Activated naive CD4-positive, alpha-beta T cell treated with Interleukin-2 at 50 U/mL for 16 hours (primary cell): Measurements from ENCODE around the gene HOXC10.
A peak's percentile ranks its signal among the peaks of the same experiment; 100 is the strongest.

Experiments
- DNase-seq: peaks from one replicate; pipeline ENCODE4 v3.0.0-alpha.2; 2020

Gene HOXC10

GRCh38 chr12:53965281-53966084, 19.5 kb upstream of the HOXC10 start:
- no peak for DNase-seq

- DNase-seq: no peak
Observed at GRCh38 chr12:53966085-53966384, 18.9 kb upstream of the HOXC10 start.

DNA sequence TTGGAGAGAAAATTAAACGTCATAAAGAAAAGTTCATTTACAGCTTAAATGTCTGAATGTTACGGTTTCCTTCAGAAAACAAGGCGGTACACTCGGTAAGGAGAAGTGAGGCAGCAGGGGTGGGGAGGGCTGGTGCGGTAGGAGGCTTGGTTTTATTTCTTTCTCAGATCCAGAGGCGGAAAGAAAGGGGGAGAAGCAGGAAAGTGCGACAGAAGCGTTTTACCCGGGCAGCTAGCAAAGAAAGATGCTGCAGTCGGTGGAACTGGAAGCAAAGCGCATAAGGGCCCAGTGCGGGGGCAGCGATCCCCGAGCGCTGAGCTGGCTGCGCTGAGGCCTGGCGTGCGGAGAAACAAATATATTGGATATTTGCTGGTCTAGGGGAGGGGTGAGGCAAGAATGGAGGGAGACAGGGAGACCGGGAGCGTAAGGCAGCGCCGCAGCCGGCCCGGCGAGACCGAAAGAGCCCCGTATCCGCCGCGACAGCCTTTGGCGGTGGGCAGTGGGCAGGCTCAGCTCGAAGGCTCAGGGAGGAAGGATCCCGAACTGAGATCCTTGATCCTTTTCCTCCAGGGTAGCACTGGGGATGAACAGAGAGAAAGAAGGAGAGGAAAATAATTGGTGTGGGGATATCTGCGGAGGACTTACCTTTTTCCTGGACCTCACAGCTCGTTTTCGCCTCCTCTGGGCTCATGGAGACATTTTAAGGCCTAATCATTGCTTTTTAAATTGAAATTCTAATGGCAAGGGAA, 18.4 kb upstream of the HOXC10 start:
- no peak for DNase-seq

GRCh38 chr12:53967421-53967925, 17.5 kb upstream of the HOXC10 start:
- DNase-seq: no peak

DNA sequence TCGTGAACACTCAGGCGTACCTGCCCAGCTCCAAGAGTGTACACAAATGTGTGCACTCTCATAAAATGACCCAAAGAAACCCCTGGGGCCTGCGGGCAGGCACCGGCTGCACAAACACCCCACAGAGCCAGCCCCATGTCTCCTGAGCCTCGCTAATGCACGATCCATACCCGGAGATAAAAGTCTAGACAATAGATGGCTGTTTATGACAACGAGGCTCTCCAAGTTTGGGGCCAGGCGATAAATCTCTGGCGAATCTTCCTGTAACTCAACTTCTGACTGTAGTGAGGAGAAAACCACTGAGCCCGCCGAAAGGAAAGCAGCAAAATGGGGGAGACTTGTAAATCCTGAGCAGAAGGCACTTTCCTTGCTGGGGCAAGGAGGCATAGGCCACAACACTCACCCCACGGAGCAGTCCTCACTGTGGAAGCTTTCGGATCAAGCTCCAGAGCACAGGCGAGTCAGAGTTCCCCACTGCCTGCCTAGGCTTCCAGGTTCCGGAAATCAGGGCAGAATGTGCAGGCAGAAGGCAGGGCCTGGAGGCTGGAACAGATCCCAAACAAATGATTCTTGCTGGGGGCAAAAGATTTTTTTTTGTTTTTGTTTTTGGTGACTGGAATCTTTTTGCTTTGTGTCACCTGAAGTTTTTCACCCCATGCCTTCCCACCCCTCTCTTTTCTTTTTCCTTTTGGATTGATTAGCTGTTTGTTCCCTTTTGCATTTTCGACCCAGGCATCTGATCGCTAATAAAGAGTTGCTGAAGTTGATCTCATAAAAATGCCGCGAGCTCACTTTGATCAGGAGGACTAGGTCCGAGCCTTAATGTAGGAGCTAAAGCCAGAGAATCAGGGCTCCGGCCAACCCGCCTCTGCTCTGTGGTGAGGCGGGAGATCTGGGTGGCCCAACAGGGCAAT, 16.5 kb upstream of the HOXC10 start:
- DNase-seq: no peak

DNA sequence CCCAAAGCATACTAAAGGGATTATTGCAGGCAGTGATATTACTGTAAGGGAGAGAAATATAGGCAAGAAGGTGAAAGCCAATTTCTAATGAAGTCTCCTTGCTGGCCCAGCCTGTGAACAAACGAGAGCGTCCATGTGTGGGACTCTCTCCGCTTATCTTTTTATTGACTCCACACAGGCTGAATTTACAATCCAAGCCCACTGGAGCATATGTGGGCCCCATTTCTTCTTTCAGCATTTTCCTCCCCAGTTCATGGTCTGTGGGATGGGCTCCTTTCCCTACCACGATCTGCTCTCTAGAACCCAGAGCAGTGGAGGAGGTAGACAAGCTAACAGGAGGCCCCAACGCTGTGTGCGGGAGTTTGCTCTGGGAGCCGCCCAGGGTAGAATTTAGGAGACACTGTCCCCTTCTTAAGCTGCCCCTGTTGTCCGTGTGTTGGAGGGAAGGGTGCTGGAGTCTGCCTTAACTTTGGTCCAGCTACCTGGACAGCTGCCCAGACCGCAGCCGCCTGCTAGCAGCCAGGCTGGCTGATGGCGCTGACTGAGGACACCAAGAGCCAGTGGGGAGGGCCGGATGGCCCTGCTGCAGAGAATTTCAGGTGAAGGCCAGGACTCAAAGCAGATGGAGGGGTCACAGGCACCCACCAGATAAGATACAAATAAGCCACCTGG, 15.2 kb upstream of the HOXC10 start:
- DNase-seq: no peak

DNA sequence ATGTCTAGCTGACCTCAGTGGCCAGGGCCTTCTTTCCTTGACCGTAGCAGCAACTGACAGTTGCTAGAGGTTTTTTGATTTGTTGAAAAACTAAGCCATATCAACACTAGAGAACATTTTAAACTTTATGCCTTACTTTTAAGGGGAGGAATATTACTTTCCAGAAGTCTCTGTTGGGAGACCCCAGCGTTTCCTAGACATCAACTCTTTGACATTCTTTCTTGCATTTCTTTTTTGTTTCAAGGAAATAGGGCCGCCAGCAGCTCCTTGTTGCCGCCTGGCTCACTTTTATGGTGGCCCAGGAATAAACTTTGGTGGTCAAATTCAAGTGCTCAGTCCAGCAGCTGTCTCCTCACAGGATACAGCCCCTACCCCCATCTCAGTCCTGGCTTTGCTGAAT, 14.5 kb upstream of the HOXC10 start:
- no peak for DNase-seq

- no peak for DNase-seq
Observed at GRCh38 chr12:53971129-53971528, 13.8 kb upstream of the HOXC10 start.

DNA sequence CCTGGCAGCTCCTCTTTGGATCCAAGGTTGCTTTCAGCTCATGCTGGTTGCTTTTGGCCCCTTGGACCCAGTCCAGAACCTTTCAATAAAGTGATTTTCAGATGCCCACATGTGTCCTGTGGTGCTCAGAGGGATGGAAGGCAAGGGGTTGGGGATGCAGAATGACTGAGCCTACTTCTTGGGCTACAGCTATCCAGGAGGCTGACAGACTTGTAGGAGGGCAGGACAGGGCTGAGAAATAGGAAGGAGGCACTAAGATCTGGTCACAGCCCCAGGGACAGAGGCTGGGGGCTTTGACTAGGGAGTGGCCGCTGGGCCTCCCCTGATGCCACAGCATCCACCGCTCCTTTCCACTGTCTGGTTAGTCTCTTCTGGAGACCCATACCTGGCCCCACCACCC, 13.3 kb upstream of the HOXC10 start:
- no peak for DNase-seq

GRCh38 chr12:53972152-53972702, 12.7 kb upstream of the HOXC10 start:
- DNase-seq: no peak

DNA sequence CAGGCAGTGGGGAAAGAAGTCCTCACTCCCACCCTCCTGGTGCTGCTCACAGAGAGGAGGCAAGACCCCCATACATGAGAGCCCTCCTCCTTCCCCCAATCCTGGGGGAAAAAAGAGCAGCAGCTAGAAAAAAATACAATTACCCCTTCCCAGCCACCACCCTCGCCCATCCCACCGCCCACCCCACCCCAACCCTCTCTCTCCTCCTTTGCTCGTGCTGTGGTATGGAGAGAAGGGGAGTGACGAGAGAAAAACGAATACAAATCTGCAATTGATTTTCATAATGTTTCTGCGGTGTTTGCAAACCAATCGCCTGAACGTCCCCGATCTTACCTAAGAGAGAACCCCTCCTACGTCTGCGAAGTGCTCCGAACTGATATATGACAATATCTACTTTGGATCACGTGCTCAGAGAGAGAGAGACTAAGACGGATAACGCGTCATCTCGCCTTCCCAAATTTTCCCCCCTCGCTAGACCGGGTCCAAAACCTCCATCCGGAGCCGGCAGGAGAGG, 12.2 kb upstream of the HOXC10 start, which contains the start of gene HOXC11:
HOXC11 (plus strand) TSS at position 405 of the 514 bp plus-strand sequence. CDS start 116 bp downstream, outside the sequence.
- DNase-seq: no peak

GRCh38 chr12:53973236-53974042, 11.5 kb upstream of the HOXC10 start:
- DNase-seq: no peak

- DNase-seq: peak; percentile 17
Observed at GRCh38 chr12:53974084-53975063, 10.6 kb upstream of the HOXC10 start, which contains the start of gene HOTAIR. Gene HOTAIR (minus strand): TSS chr12:53974954.

DNA sequence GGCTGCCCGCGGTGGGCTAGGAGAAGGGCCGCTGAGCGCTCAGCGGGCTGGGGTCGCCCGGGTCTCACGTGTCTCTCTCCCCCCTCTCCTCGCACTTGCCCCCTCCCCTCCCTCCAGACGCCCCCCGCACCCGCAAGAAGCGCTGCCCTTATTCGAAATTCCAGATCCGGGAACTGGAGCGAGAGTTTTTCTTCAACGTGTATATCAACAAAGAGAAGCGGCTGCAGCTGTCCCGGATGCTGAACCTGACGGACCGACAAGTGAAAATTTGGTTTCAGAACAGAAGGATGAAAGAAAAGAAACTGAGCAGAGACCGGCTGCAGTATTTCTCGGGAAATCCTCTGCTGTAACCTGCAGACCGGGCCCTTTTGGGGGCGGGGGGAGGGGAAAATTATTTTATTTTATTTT, 9.9 kb upstream of the HOXC10 start:
- DNase-seq: no peak

- DNase-seq: no peak
Observed at GRCh38 chr12:53975479-53976152, 9.3 kb upstream of the HOXC10 start.

GRCh38 chr12:53976172-53976822, 8.6 kb upstream of the HOXC10 start:
- no peak for DNase-seq

- DNase-seq: no peak
Observed at GRCh38 chr12:53976823-53977595, 7.9 kb upstream of the HOXC10 start.
